Mesenchymal stem cell (in vitro differentiated cells and primary cell): ENCODE results near the gene DZIP1L. TPM values are rescaled to one million over a fixed set of nuclear protein-coding genes. Genes with fewer than 3 reads are reported as not detected.

ENCODE experiments used
- DNase-seq: peaks from one replicate; pipeline ENCODE4 v3.0.0-alpha.2; 2013
- H2AFZ ChIP-seq: one replicate; pipeline ENCODE4 v1.6.1; 2013; ENCODE audit warnings: low read depth, mild to moderate bottlenecking, control low read depth, inconsistent platforms, low read length, moderate library complexity
- H2AK5ac ChIP-seq: 2 replicates; pipeline ENCODE4 v1.6.1; 2013; ENCODE audit warnings: low read length, moderate library complexity, mild to moderate bottlenecking, inconsistent platforms; ENCODE audit not compliant: severe bottlenecking
- H2BK120ac ChIP-seq: one replicate; pipeline ENCODE4 v1.6.1; 2013; ENCODE audit warnings: low read depth, mild to moderate bottlenecking, inconsistent platforms, low read length, moderate library complexity
- H2BK12ac ChIP-seq, 2 experiments: one replicate each; pipeline ENCODE4 v1.6.1; 2013; ENCODE audit warnings: inconsistent platforms in 2 of 2, low read length in 2 of 2, mild to moderate bottlenecking in 2 of 2, moderate library complexity in 2 of 2, control low read depth in 1 of 2
- H2BK15ac ChIP-seq: one replicate; pipeline ENCODE4 v1.6.1; 2013; ENCODE audit warnings: mild to moderate bottlenecking, low read depth, inconsistent platforms; ENCODE audit not compliant: poor library complexity, severe bottlenecking
- H2BK5ac ChIP-seq: 2 replicates; pipeline ENCODE4 v1.6.1; 2013; ENCODE audit warnings: low read depth, mild to moderate bottlenecking, low read length, control low read depth, inconsistent platforms; ENCODE audit not compliant: poor library complexity, severe bottlenecking
- H3K14ac ChIP-seq, 2 experiments: one replicate each; pipeline ENCODE4 v1.6.1; 2013; ENCODE audit warnings: inconsistent platforms in 2 of 2, low read length in 2 of 2, control low read depth in 1 of 2, mild to moderate bottlenecking in 1 of 2, moderate library complexity in 1 of 2
- H3K18ac ChIP-seq, 2 experiments: one replicate each; pipeline ENCODE4 v1.6.1; 2013; ENCODE audit warnings: inconsistent platforms in 2 of 2, low read length in 2 of 2, control low read depth in 1 of 2, low read depth in 1 of 2, mild to moderate bottlenecking in 1 of 2
- H3K23ac ChIP-seq, 2 experiments: one replicate each; pipeline ENCODE4 v1.6.1; 2013; ENCODE audit warnings: inconsistent platforms in 2 of 2, low read length in 2 of 2, mild to moderate bottlenecking in 2 of 2, moderate library complexity in 2 of 2, control low read depth in 1 of 2
- H3K27ac ChIP-seq: 2 replicates; pipeline ENCODE4 v1.5.1; 2013; ENCODE audit warnings: mild to moderate bottlenecking, moderate library complexity, low read length, control low read depth, inconsistent platforms; ENCODE audit not compliant: poor library complexity, severe bottlenecking
- H3K27me3 ChIP-seq, 2 experiments: 2 replicates each; pipeline versions ENCODE4 v1.6.1 to v1.7.0; 2013; ENCODE audit warnings: low read length in 2 of 2, mild to moderate bottlenecking in 2 of 2, moderate library complexity in 2 of 2, control low read depth in 1 of 2, inconsistent platforms in 1 of 2; ENCODE audit not compliant: control insufficient read depth in 1 of 2, insufficient read depth in 1 of 2
- H3K36me3 ChIP-seq, 2 experiments: 2 replicates each; pipeline versions ENCODE4 v1.6.1 to v1.7.0; 2013; ENCODE audit warnings: low read length in 2 of 2, control low read depth in 1 of 2, inconsistent platforms in 1 of 2, low read depth in 1 of 2, mild to moderate bottlenecking in 1 of 2; ENCODE audit not compliant: insufficient read depth in 2 of 2, control insufficient read depth in 1 of 2
- H3K4ac ChIP-seq, 2 experiments: one replicate each; pipeline ENCODE4 v1.6.1; 2013; ENCODE audit warnings: inconsistent platforms in 2 of 2, low read length in 2 of 2, mild to moderate bottlenecking in 2 of 2, moderate library complexity in 2 of 2, control low read depth in 1 of 2, low read depth in 1 of 2
- H3K4me1 ChIP-seq: 2 replicates; pipeline ENCODE4 v1.6.1; 2013; ENCODE audit warnings: low read depth, low read length, control low read depth; ENCODE audit not compliant: control insufficient read depth, insufficient read depth
- H3K4me2 ChIP-seq: 2 replicates; pipeline ENCODE4 v1.6.1; 2013; ENCODE audit warnings: low read length, mild to moderate bottlenecking, inconsistent platforms; ENCODE audit not compliant: poor library complexity, severe bottlenecking
- H3K4me3 ChIP-seq, 2 experiments: 2 replicates each; pipeline versions ENCODE4 v1.5.1 to v1.7.0; 2013; ENCODE audit warnings: low read length in 2 of 2, mild to moderate bottlenecking in 2 of 2, control low read depth in 1 of 2, low read depth in 1 of 2; ENCODE audit not compliant: insufficient read depth in 1 of 2
- H3K79me1 ChIP-seq: replicated peaks from 2 replicates; pipeline ENCODE4 v1.6.1; 2013; ENCODE audit warnings: mild to moderate bottlenecking, control low read depth, low read length, inconsistent platforms; ENCODE audit not compliant: poor library complexity, severe bottlenecking
- H3K9ac ChIP-seq: 2 replicates; pipeline ENCODE4 v1.7.0; 2013; ENCODE audit warnings: mild to moderate bottlenecking, low read length, moderate library complexity
- H3K9me3 ChIP-seq: 2 replicates; pipeline ENCODE4 v1.7.0; 2013; ENCODE audit warnings: mild to moderate bottlenecking, low read length; ENCODE audit not compliant: control insufficient read depth
- H4K8ac ChIP-seq: one replicate; pipeline ENCODE4 v1.6.1; 2013; ENCODE audit warnings: inconsistent platforms, mild to moderate bottlenecking, low read length, moderate library complexity
- H4K91ac ChIP-seq: one replicate; pipeline ENCODE4 v1.6.1; 2013; ENCODE audit warnings: mild to moderate bottlenecking, low read length, inconsistent platforms
- WGBS: methylation state at CpG from one replicate; pipeline ENCODE4 v1.1.7; 2013; ENCODE audit warnings: mixed read lengths; 5-methylcytosine and 5-hydroxymethylcytosine counted together
- polyA plus RNA-seq, 2 experiments: library from polyadenylated mRNA; stranded (reverse); fragments of 200-250 nt; gene quantifications; one replicate each; pipeline ENCODE4 v1.2.3, GENCODE V29; 2013

The DZIP1L gene
- 8.9 TPM for polyA plus RNA-seq (2013, experiment 1 of 2)
- 8.0 TPM for polyA plus RNA-seq (2013, experiment 2 of 2)

DNA sequence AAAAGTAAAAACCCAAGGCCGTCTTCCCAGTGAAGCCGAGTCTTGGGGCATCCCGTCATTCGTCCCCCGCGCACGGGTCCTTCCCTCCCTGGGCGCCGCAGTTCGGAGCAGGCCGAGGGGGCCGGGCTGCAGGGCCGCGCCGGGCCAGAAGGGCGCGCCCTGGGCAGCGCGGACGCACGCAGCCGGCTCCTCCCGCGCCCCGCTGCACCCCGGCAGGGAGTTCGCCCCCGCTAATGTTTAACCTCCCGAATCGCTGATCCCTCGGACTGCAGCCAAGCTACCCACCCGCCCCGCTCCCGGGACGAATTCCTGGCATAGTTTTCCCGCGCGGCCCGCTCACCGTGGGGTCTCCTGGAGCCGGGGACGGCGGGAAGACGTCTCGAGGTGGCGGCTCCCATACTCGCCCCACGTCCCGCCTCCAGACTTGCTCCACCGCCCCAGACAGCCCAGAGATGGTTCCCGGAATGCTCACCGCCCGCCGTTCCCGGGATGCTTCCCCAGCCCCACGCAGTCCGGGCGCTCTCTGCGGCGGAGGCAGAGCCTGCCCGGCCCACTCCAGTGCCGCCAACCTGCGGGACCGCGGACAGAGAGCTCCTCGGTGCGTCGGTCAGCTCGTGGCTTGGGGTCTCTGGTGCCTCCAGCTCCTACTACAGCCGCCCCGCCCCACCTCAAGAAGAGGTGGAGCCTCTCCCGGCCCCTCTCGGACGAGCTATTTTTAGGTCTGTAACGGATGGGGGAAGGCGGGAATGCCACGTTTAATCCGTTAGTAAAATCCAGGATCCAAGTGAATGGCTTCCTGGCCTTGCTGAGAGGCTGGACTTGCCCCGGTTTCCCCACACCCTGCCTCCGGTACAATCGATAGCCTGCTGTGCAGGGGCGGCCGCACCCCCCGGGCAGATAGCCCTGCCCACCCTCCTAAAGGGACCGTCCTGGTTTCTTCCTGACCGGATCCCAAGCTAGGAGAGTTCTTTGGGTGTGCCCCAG is at the start of gene DZIP1L:
Gene DZIP1L (minus strand): TSS at position 621 of the 984 bp plus-strand sequence. CDS start 11,637 bp downstream, outside the sequence.
- H3K9me3 ChIP-seq = no peaks in the 10 kb centered on the region
- WGBS = under 1% methylated on average over 70 of the region's 86 CpGs
- peak; percentile 89 for DNase-seq
- peak within 1 kb of the TSS; percentile 68 to 81 for H3K4me3 ChIP-seq
- peak within 1 kb of the TSS; percentile 85 for H2AFZ ChIP-seq
- H4K8ac ChIP-seq = peak within 1 kb of the TSS; percentile 85
- H4K91ac ChIP-seq = peak within 1 kb of the TSS; percentile 70
- H3K79me1 ChIP-seq = peaks cover 6% of the 10 kb centered on the region
- H3K27me3 ChIP-seq = no peaks in the 10 kb centered on the region
- H3K14ac ChIP-seq = peak within 1 kb of the TSS in 1 of 2 experiments; percentile 96
- H3K23ac ChIP-seq = no peak within 1 kb of the TSS
- H3K4me1 ChIP-seq = peaks cover 18% of the 10 kb centered on the region
- H3K27ac ChIP-seq = peak within 1 kb of the TSS; percentile 98
- peak within 1 kb of the TSS; percentile 79 to 82 for H3K4ac ChIP-seq
- peaks cover 2 to 5% of the 10 kb centered on the region in 2 experiments for H3K36me3 ChIP-seq
- H2BK15ac ChIP-seq = peak within 1 kb of the TSS; percentile 55
- H2BK5ac ChIP-seq = peak within 1 kb of the TSS; percentile 99
- H2BK12ac ChIP-seq = peak within 1 kb of the TSS in 1 of 2 experiments; percentile 89
- H3K4me2 ChIP-seq = peak within 1 kb of the TSS; percentile 62
- H3K18ac ChIP-seq = peak within 1 kb of the TSS; percentile 88 to 96
- peak within 1 kb of the TSS; percentile 88 for H2AK5ac ChIP-seq
- H3K9ac ChIP-seq = peak within 1 kb of the TSS; percentile 90
- peak within 1 kb of the TSS; percentile 27 for H2BK120ac ChIP-seq

DNA sequence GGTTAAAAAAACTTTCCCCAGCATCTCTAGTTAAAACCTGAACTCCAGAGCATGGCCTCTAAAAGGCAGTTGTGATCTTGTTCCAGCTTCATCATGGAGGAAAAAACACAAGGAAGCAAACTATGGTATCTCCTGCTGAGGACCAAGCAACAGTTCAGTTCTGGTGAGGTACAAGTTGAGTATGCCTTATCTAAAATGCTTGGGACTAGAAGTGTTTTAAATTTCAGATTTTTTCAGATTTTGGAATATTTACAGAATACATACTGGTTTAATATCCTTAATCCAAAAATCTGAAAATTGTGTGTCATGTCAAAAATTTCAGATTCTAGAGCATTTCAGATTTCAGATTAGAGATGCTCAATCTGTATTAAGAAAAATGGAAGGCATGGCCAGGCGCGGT is 49.7 kb upstream of the DZIP1L start:
- Histone ChIP-seq H3K18ac (no peak overlapping the region), H3K36me3 (peaks cover 15 to 91% of the 10 kb centered on the region in 2 experiments), H3K27me3 (no peaks in the 10 kb centered on the region), H3K4ac (no peak overlapping the region), H3K4me1 (no peaks in the 10 kb centered on the region), H2AFZ (no peak overlapping the region), H2BK15ac (no peak overlapping the region), H2BK12ac (no peak overlapping the region), H3K4me2 (no peak overlapping the region), H3K79me1 (peaks cover 11% of the 10 kb centered on the region), H3K4me3 (no peak overlapping the region), H2BK5ac (no peak overlapping the region), H3K27ac (no peak overlapping the region), H3K23ac (no peak overlapping the region), H3K9ac (no peak overlapping the region), H4K91ac (no peak overlapping the region), H4K8ac (no peak overlapping the region), H2BK120ac (no peak overlapping the region), H3K9me3 (no peaks in the 10 kb centered on the region), H2AK5ac (no peak overlapping the region), H3K14ac (no peak overlapping the region)
- 100% methylated on average over 2 of the region's 2 CpGs for WGBS
- DNase-seq = no peak

- Histone ChIP-seq H3K27ac (no peak overlapping the region), H3K4ac (no peak overlapping the region), H4K91ac (no peak overlapping the region), H3K4me2 (no peak overlapping the region), H3K18ac (no peak overlapping the region), H3K27me3 (no peaks in the 10 kb centered on the region), H3K4me1 (no peaks in the 10 kb centered on the region), H4K8ac (no peak overlapping the region), H2BK5ac (no peak overlapping the region), H2BK120ac (no peak overlapping the region), H3K79me1 (no peaks in the 10 kb centered on the region), H3K23ac (no peak overlapping the region), H3K9ac (no peak overlapping the region), H2AK5ac (no peak overlapping the region), H3K9me3 (no peaks in the 10 kb centered on the region), H3K36me3 (peaks cover 0 to 25% of the 10 kb centered on the region in 2 experiments), H2BK15ac (no peak overlapping the region), H2AFZ (no peak overlapping the region), H3K14ac (no peak overlapping the region), H3K4me3 (no peak overlapping the region), H2BK12ac (no peak overlapping the region)
- WGBS = 100% methylated on average over 4 of the region's 4 CpGs
- no peak for DNase-seq
These were observed 42.3 kb upstream of the DZIP1L start for GRCh38 chr3:138157743-138158142.

- no peak overlapping the region for H3K4me3 ChIP-seq
- DNase-seq = no peak
- H2AFZ ChIP-seq = no peak overlapping the region
- H2BK12ac ChIP-seq = no peak overlapping the region
- H3K4me1 ChIP-seq = no peaks in the 10 kb centered on the region
- no peak overlapping the region for H3K18ac ChIP-seq
- no peak overlapping the region for H4K91ac ChIP-seq
- H3K27me3 ChIP-seq = no peaks in the 10 kb centered on the region
- H3K9me3 ChIP-seq = no peaks in the 10 kb centered on the region
- H3K9ac ChIP-seq = no peak overlapping the region
- H3K27ac ChIP-seq = no peak overlapping the region
- no peak overlapping the region for H2AK5ac ChIP-seq
- H3K4ac ChIP-seq = no peak overlapping the region
- H3K14ac ChIP-seq = no peak overlapping the region
- no peaks in the 10 kb centered on the region for H3K79me1 ChIP-seq
- H3K4me2 ChIP-seq = no peak overlapping the region
- no peak overlapping the region for H2BK120ac ChIP-seq
- no peak overlapping the region for H2BK15ac ChIP-seq
- no peak overlapping the region for H2BK5ac ChIP-seq
- no peak overlapping the region for H4K8ac ChIP-seq
- H3K23ac ChIP-seq = no peak overlapping the region
- no peaks in the 10 kb centered on the region for H3K36me3 ChIP-seq
These were observed 39.1 kb upstream of the DZIP1L start for GRCh38 chr3:138154534-138154933.
